ENCODE results near the gene UCKL1. TPM values are rescaled to one million over a fixed set of nuclear protein-coding genes. Genes with fewer than 3 reads are reported as not detected.

UCKL1 gene
- total RNA-seq, 6 experiments from 2014 or later: 13.1 to 28.5 (median 16.9) TPM

- no peak for TF ChIP-seq CTCF (IDR thresholded peaks at IDR 0.05)
- no peak for TF ChIP-seq POLR2A (IDR thresholded peaks at IDR 0.05)
- H3K4me3 ChIP-seq: no peak overlapping the region
- WGBS (ENCODE audit: insufficient coverage, low coverage, low lambda C conversion rate, missing lambda C conversion rate): 85% methylated on average over 6 of the region's 6 CpGs
- no peak overlapping the region for H3K27ac ChIP-seq
- no peaks in the 10 kb centered on the region for H3K27me3 ChIP-seq
- H3K9me3 ChIP-seq: no peaks in the 10 kb centered on the region
- no peak for DNase-seq
- intact Hi-C loops (cut with DNase I): no loop called here
- H3K4me1 ChIP-seq: no peaks in the 10 kb centered on the region
- H3K36me3 ChIP-seq: no peaks in the 10 kb centered on the region
- ATAC-seq: peak in 2 of 4 donors; percentile 18 to 33
These were observed 40.7 kb downstream of the UCKL1 start for GRCh38 chr20:63915471-63915870.

GRCh38 chr20:63913768-63914167, 42.4 kb downstream of the UCKL1 start:
- no peaks in the 10 kb centered on the region for H3K27me3 ChIP-seq
- ATAC-seq (no peak), DNase-seq (no peak)
- WGBS (ENCODE audit: insufficient coverage, low coverage, low lambda C conversion rate, missing lambda C conversion rate): 93% methylated on average over 10 of the region's 12 CpGs
- no peaks in the 10 kb centered on the region for H3K36me3 ChIP-seq
- no peak overlapping the region for H3K27ac ChIP-seq
- no peak for TF ChIP-seq CTCF (IDR thresholded peaks at IDR 0.05)
- no peak for TF ChIP-seq POLR2A (IDR thresholded peaks at IDR 0.05)
- no peaks in the 10 kb centered on the region for H3K9me3 ChIP-seq
- H3K4me3 ChIP-seq: no peak overlapping the region
- intact Hi-C loops (cut with DNase I): no loop called here
- peaks cover 0 to 6% (median 0%) of the 10 kb centered on the region in 4 donors for H3K4me1 ChIP-seq

GRCh38 chr20:63911176-63911575, 45.0 kb downstream of the UCKL1 start:
- no peaks in the 10 kb centered on the region for H3K36me3 ChIP-seq
- H3K27me3 ChIP-seq: no peaks in the 10 kb centered on the region
- peaks cover 0 to 15% (median 0%) of the 10 kb centered on the region in 4 donors for H3K4me1 ChIP-seq
- ATAC-seq: peak in 3 of 4 donors; percentile 15 to 38 (median 24)
- no peak for DNase-seq
- no peak overlapping the region for H3K27ac ChIP-seq
- no peak for TF ChIP-seq POLR2A (IDR thresholded peaks at IDR 0.05)
- no peak for TF ChIP-seq CTCF (IDR thresholded peaks at IDR 0.05)
- no peaks in the 10 kb centered on the region for H3K9me3 ChIP-seq
- no peak overlapping the region for H3K4me3 ChIP-seq
- WGBS (ENCODE audit: insufficient coverage, low coverage, low lambda C conversion rate, missing lambda C conversion rate): 59% methylated on average over 11 of the region's 12 CpGs
- intact Hi-C loops (cut with DNase I): no loop called here

GRCh38 chr20:63908008-63908682, 48.1 kb downstream of the UCKL1 start:
- no peaks in the 10 kb centered on the region for H3K27me3 ChIP-seq
- peak; percentile 66 to 77 (median 75) for ATAC-seq
- no peak for DNase-seq
- H3K4me3 ChIP-seq: no peak overlapping the region
- H3K4me1 ChIP-seq: peaks cover 0 to 15% (median 0%) of the 10 kb centered on the region in 4 donors
- TF ChIP-seq CTCF (IDR thresholded peaks at IDR 0.05) (no peak), POLR2A (IDR thresholded peaks at IDR 0.05) (no peak)
- intact Hi-C loops (cut with DNase I): no loop called here
- H3K9me3 ChIP-seq: no peaks in the 10 kb centered on the region
- WGBS (ENCODE audit: insufficient coverage, low coverage, low lambda C conversion rate, missing lambda C conversion rate): 68% methylated on average over 5 of the region's 16 CpGs
- no peak overlapping the region for H3K27ac ChIP-seq
- no peaks in the 10 kb centered on the region for H3K36me3 ChIP-seq
